ENCODE results near the gene PDE6C.

Gene PDE6C

DNA sequence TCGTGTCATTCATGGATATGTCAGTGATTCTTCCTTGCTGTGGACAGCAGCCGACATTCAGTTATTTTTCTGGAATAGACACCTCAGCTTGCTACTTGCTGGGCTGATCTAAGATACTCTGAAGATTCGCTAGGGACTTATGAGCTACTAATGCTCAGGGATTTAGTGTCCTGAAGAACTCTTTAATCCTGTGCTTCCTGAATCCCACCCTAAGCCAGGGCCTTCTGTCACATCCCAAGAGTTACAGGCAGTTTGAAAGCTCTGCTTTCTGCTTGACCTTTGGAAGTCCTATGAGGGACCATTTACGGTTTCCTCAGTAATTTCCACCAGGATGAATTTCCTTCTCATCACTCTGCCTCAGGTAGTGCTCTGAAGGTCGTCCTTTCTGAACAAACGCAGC, at the start of gene PDE6C:
Gene PDE6C, plus strand, starts transcription at position 227 of the 400 bp plus-strand sequence. CDS start 189 bp downstream, outside the sequence.
- intact Hi-C loops (cut with micrococcal nuclease), result loop anchor here (10.0 kb wide), 1 partner anchor 48 kb away; the partner anchor contains the start of gene FFAR4
- peaks cover 3% of the 10 kb centered on the region for H3K27me3 Mint-ChIP-seq
- H3K9me3 Mint-ChIP-seq, result no peaks in the 10 kb centered on the region
- H3K36me3 Mint-ChIP-seq (ENCODE audit: low read depth), result no peaks in the 10 kb centered on the region
- H3K27ac Mint-ChIP-seq, result no peak within 1 kb of the TSS
- peaks cover 52% of the 10 kb centered on the region for H3K4me1 Mint-ChIP-seq (ENCODE audit: low read depth)
- no peak within 1 kb of the TSS for H3K4me3 Mint-ChIP-seq

DNA sequence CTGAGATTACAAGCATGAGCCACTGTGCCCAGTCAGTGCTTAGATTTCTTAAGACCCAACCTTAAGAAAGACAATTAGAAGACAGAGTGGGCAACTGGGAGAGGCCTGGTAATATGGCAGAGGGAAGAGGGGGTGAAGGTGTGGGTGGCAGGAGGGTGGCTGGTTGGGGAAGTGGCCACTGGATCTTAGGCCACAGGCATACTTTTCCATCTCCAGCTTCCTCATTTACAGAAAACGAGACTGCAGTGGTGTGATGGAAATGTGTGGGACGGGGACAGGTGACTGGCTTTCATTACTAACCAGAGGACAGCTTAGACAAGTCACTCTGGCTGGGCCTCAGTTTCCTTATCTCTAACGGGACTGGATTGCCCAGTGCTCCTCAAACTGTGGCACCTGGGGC, 46.9 kb upstream of the PDE6C start:
- Mint-ChIP-seq H3K27me3 (peaks cover 43% of the 10 kb centered on the region), H3K4me3 (no peak overlapping the region), H3K4me1 (ENCODE audit: low read depth) (peaks cover 49% of the 10 kb centered on the region), H3K9me3 (no peaks in the 10 kb centered on the region), H3K36me3 (ENCODE audit: low read depth) (peaks cover 10% of the 10 kb centered on the region), H3K27ac (peak overlapping the region; percentile 14)
- intact Hi-C loops (cut with micrococcal nuclease), result loop anchor here (10.0 kb wide), 1 partner anchor 49 kb away; the partner anchor contains the start of gene PDE6C

DNA sequence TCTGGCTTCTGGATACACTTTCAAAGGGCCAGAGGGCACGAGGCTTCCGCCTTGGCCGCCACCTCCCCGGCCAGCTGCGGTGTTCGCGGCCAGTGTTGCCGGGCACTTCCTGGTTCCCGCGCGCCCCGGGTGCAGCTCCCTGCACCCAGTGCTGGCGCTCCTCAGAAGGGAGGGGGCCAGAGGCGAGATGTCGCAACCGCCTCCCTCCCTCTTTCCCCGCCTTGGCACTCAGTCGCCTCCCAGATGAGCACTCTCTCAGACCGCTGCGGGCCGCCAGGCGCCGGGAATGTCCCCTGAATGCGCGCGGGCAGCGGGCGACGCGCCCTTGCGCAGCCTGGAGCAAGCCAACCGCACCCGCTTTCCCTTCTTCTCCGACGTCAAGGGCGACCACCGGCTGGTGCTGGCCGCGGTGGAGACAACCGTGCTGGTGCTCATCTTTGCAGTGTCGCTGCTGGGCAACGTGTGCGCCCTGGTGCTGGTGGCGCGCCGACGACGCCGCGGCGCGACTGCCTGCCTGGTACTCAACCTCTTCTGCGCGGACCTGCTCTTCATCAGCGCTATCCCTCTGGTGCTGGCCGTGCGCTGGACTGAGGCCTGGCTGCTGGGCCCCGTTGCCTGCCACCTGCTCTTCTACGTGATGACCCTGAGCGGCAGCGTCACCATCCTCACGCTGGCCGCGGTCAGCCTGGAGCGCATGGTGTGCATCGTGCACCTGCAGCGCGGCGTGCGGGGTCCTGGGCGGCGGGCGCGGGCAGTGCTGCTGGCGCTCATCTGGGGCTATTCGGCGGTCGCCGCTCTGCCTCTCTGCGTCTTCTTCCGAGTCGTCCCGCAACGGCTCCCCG, 45.7 kb upstream of the PDE6C start, which contains the start of gene FFAR4:
Gene FFAR4, plus strand, starts transcription at position 231 of the 842 bp plus-strand sequence. Its CDS starts 56 bp downstream, at position 287.
- Mint-ChIP-seq H3K27me3 (peaks cover 40% of the 10 kb centered on the region), H3K4me1 (ENCODE audit: low read depth) (peaks cover 58% of the 10 kb centered on the region), H3K4me3 (peak within 1 kb of the TSS; percentile 89), H3K9me3 (no peaks in the 10 kb centered on the region), H3K27ac (peak within 1 kb of the TSS; percentile 63), H3K36me3 (ENCODE audit: low read depth) (peaks cover 10% of the 10 kb centered on the region)
- intact Hi-C loops (cut with micrococcal nuclease), result loop anchor here (10.0 kb wide), 1 partner anchor 48 kb away; the partner anchor contains the start of gene PDE6C

DNA sequence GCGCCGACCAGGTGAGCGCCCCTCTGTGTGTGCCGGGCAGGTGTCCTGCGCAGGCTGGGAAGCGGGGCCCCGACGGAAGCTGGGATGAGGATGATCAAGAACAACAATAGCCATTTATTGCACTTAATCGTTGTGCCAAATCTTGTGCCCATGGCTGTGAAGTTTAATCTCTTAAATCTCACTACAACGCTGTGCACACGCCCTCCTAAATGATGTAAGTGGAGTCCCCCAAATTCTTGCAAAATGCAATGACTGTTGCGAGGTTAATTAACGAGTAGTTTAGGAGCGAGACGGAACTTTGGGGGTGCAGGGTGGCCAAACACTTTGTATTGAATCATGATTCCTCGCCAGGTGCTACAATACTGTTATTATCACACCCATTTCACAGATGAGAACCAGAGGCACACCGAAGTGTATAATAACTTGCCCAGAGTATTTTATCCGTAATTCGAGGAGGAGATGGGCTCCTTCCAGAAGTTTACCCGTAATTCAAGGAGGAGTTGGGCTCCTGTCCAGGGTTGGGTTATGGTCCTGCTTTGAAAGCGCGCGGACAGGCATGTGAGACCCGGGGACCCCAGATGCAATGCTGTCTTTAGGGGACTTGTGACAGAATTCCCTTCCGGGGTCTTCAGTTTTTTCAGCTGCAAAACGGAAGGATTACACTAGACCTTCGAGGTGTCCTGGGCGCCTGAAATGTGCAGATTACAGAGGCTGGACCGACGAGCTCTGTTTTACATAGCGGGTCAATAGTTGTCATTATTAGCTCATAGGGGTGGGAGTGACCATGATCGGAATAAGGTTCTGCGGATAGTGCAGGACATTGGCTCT, 44.8 kb upstream of the PDE6C start:
- peaks cover 40% of the 10 kb centered on the region for H3K27me3 Mint-ChIP-seq
- peak overlapping the region; percentile 63 for H3K27ac Mint-ChIP-seq
- intact Hi-C loops (cut with micrococcal nuclease), result loop anchor here (10.0 kb wide), 1 partner anchor 47 kb away; the partner anchor contains the start of gene PDE6C
- H3K36me3 Mint-ChIP-seq (ENCODE audit: low read depth), result peaks cover 10% of the 10 kb centered on the region
- H3K9me3 Mint-ChIP-seq, result no peaks in the 10 kb centered on the region
- H3K4me3 Mint-ChIP-seq, result peak overlapping the region; percentile 89
- H3K4me1 Mint-ChIP-seq (ENCODE audit: low read depth), result peaks cover 66% of the 10 kb centered on the region

DNA sequence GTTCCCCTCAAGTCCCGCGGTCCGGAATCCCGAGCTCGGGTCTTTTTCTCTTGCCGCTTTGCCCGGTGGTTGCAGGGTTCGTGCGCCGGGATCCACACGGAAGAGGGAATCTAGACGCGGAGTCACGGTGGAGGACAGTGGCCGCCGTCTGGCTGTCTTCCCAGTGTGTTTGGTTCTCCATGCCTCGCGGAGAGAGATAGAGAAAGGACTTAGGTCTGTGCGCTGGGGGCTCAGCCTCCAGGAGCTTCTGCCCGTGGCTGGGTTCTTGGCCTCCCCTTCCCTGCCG, 44.3 kb upstream of the PDE6C start:
- peaks cover 40% of the 10 kb centered on the region for H3K27me3 Mint-ChIP-seq
- H3K27ac Mint-ChIP-seq, result peak overlapping the region; percentile 45
- peaks cover 71% of the 10 kb centered on the region for H3K4me1 Mint-ChIP-seq (ENCODE audit: low read depth)
- intact Hi-C loops (cut with micrococcal nuclease), result loop anchor here (10.0 kb wide), 1 partner anchor 47 kb away; the partner anchor contains the start of gene PDE6C
- no peaks in the 10 kb centered on the region for H3K9me3 Mint-ChIP-seq
- peaks cover 10% of the 10 kb centered on the region for H3K36me3 Mint-ChIP-seq (ENCODE audit: low read depth)
- H3K4me3 Mint-ChIP-seq, result peak overlapping the region; percentile 89

DNA sequence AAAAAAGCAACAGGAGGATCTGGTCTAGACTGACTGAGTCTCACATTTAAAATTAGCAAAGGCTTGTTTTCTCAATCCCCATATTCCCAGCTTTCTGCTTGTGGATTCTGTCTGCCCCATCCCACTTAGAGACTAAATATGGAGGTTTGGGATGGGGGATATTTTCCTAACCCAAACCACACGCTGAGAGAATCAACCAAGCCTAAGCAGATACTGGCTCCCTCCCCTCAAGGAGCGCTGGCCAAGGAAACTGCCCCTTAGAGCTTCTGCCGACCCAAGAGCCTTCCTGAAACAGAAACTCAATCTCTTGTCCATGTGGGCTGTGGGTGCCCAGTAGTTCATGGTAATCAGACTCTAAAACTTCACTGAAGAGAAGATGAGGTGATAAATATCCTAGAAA, 42.0 kb upstream of the PDE6C start:
- Mint-ChIP-seq H3K9me3 (no peaks in the 10 kb centered on the region), H3K27me3 (peaks cover 40% of the 10 kb centered on the region), H3K27ac (no peak overlapping the region), H3K4me1 (ENCODE audit: low read depth) (peaks cover 84% of the 10 kb centered on the region), H3K36me3 (ENCODE audit: low read depth) (peaks cover 10% of the 10 kb centered on the region), H3K4me3 (no peak overlapping the region)
- intact Hi-C loops (cut with micrococcal nuclease), result no loop called here

DNA sequence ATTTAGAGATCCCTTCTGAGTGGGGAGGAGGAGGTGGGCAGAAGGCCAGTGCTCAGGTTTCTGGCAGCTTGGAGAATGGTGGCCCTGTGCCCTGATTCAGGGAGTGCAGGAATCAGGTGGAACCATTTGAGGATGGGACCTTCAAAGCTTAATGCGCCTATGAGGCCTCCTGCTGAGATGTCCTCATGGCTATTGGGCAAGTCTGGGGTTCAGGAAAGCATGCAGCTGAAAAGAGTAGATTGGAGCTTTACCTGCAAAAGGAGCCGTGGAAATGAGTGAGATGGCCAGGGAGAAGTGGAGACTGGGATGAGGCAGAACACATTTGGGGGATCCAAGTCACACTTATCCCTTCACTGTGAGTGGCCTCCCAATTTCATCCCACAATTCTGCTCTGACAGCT, 39.7 kb upstream of the PDE6C start:
- Mint-ChIP-seq H3K4me1 (ENCODE audit: low read depth) (peaks cover 73% of the 10 kb centered on the region), H3K9me3 (no peaks in the 10 kb centered on the region), H3K4me3 (peak overlapping the region; percentile 31), H3K27ac (peak overlapping the region; percentile 71), H3K27me3 (peaks cover 28% of the 10 kb centered on the region), H3K36me3 (ENCODE audit: low read depth) (peaks cover under 1% of the 10 kb centered on the region)
- intact Hi-C loops (cut with micrococcal nuclease), result loop anchor here (2.0 kb wide), 1 partner anchor 18 kb away; no protein-coding TSS in a partner anchor

DNA sequence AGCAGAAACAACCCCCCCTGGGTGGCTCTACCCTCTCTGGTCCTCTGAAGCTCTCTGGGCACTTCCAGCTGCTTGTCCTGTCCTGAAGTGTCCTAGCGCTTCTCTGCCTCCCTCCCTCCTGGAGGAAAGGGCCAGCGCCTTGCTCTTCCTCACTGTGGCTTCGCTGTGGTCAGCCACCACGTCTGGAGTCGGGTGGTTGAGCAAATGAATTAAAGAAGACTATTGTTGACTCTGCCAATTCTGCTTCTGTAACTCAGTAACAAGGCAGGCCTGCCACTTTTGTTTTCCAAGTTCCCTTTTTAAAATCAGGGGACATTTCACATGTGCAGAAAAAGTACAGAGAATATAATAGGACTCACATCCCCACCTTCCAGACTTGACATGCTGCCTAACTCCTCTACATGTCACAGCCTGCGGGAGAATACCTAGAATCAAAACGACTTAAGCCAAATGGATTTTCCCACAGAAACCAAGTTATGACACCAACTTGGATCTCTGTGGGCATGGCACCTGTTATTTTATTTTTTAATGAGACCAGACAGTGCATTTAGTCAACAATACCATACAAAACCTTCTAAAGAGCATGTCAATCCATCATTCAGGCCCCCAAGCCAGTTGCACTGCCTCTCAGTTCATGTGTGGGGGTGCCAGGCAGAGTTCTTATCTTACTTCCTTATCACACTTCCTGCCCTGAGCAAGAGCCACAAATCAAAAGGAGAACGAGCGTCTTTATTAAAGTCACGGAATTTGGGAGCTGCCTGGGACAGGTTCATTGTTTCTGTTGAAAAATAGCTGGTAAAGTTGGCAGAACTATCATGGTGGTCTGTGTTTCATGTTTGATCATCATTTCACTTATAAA, 39.1 kb upstream of the PDE6C start:
- Mint-ChIP-seq H3K4me3 (peak overlapping the region; percentile 31), H3K36me3 (ENCODE audit: low read depth) (peaks cover 6% of the 10 kb centered on the region), H3K27me3 (peaks cover 21% of the 10 kb centered on the region), H3K4me1 (ENCODE audit: low read depth) (peaks cover 72% of the 10 kb centered on the region), H3K27ac (peak overlapping the region; percentile 71), H3K9me3 (no peaks in the 10 kb centered on the region)
- intact Hi-C loops (cut with micrococcal nuclease), result loop anchor here (2.0 kb wide), 1 partner anchor 18 kb away; no protein-coding TSS in a partner anchor

DNA sequence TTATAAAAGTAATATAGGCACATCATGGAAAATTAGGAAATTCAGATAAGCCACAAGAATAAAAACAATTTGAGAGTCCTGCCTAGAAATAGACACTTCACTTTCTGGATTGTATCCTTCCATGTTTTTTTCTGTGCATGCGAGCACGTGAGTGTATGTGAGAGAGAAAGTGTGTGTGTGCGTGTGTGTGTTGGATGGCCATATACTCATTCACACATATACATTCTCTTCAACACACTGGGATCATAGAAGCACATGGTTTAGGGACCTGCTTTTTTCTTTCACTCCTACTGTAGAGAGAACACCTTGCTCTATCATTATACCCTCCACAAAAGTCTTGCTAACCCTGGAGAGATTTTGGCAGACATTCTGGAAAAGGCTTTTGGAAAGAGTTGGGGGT, 38.4 kb upstream of the PDE6C start:
- Mint-ChIP-seq H3K27me3 (peaks cover 16% of the 10 kb centered on the region), H3K36me3 (ENCODE audit: low read depth) (peaks cover 12% of the 10 kb centered on the region), H3K4me1 (ENCODE audit: low read depth) (peaks cover 69% of the 10 kb centered on the region), H3K4me3 (peak overlapping the region; percentile 1), H3K9me3 (peaks cover under 1% of the 10 kb centered on the region), H3K27ac (peak overlapping the region; percentile 71)
- intact Hi-C loops (cut with micrococcal nuclease), result loop anchor here (2.0 kb wide), 1 partner anchor 19 kb away; no protein-coding TSS in a partner anchor

DNA sequence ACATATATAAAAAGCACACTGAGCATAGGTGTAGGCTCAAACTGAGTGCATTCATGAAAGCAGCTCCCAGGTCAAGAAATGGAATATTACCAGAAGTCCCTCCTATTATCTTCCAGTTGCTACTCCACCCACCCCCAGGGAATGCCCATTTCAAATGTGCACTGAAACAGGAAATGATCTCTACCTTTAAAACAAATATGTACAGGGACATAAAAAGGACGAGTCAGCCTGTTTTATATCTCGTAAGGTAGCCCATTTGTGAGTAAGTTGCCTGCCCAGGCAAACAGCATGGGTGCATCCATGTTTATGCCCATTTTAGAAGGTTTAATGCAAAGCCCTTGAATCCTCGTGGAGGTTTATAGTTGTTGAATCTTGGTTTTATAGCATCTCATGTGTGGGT, 35.4 kb upstream of the PDE6C start:
- H3K4me3 Mint-ChIP-seq, result no peak overlapping the region
- H3K9me3 Mint-ChIP-seq, result peaks cover 9% of the 10 kb centered on the region
- H3K36me3 Mint-ChIP-seq (ENCODE audit: low read depth), result peaks cover 31% of the 10 kb centered on the region
- H3K4me1 Mint-ChIP-seq (ENCODE audit: low read depth), result peaks cover 49% of the 10 kb centered on the region
- intact Hi-C loops (cut with micrococcal nuclease), result no loop called here
- peaks cover 5% of the 10 kb centered on the region for H3K27me3 Mint-ChIP-seq
- H3K27ac Mint-ChIP-seq, result no peak overlapping the region

DNA sequence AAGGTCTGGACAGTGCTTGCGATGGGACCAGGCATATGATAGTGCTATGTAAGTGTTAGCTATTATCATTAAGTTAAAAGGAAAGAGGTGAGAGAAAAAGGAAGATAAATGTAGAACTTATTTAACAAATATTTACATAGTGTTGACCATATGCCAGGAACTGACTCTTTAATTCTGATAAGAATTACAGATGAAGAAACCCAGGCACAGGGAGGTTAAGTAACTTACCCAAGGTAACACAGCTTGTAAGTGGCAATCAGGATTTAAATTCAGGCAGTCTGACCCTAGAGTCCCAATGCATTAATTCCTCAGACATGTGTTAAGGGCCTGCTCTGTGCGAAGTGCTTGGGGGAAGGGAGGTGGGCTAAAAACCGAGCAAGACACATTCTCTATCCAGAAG, 34.8 kb upstream of the PDE6C start:
- peaks cover 4% of the 10 kb centered on the region for H3K27me3 Mint-ChIP-seq
- intact Hi-C loops (cut with micrococcal nuclease), result no loop called here
- H3K4me3 Mint-ChIP-seq, result no peak overlapping the region
- peaks cover 36% of the 10 kb centered on the region for H3K36me3 Mint-ChIP-seq (ENCODE audit: low read depth)
- peaks cover 9% of the 10 kb centered on the region for H3K9me3 Mint-ChIP-seq
- peaks cover 42% of the 10 kb centered on the region for H3K4me1 Mint-ChIP-seq (ENCODE audit: low read depth)
- H3K27ac Mint-ChIP-seq, result no peak overlapping the region

DNA sequence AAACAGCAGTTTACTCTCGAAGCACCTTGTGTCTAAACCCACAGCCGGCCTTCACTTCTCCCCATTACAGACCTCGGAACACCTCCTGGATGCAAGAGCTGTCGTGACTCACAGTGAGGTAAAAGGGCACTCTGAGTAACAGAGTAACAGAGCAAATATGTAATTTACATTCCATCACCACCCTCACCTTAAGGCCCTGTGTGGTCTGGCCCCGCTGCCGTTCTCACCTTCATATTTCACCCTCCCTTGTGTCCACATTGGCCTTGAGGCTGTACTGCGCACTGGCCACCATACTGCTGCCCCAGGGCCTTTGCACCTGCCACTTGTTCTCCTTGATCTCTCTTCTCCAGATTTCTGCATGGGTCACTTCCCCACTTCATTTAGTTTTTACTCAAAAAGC, 33.2 kb upstream of the PDE6C start:
- Mint-ChIP-seq H3K9me3 (peaks cover 9% of the 10 kb centered on the region), H3K4me1 (ENCODE audit: low read depth) (peaks cover 27% of the 10 kb centered on the region), H3K27ac (no peak overlapping the region), H3K4me3 (no peak overlapping the region), H3K36me3 (ENCODE audit: low read depth) (peaks cover 39% of the 10 kb centered on the region), H3K27me3 (peaks cover 4% of the 10 kb centered on the region)
- intact Hi-C loops (cut with micrococcal nuclease), result no loop called here

All from dendritic cell treated with granulocyte-macrophage colony-stimulating factor and Interleukin-4, amounts not matched to agents 40 ng/mL and 50 ng/mL, for 4 days (primary cell).